Mesothelial cell of epicardium (in vitro differentiated cells): Measurements from ENCODE around the gene IL10. TPM values are rescaled to one million over a fixed set of nuclear protein-coding genes. Genes with fewer than 3 reads are reported as not detected.

ENCODE experiments used
- DNase-seq, 2 experiments: peaks; one replicate each; pipeline ENCODE4 v3.0.0; 2021; ENCODE audit warnings: low spot score in 2 of 2; ENCODE audit not compliant: unreplicated experiment in 2 of 2
- H3K27ac Mint-ChIP-seq: 2 replicates; pipeline ENCODE4 v1.8.0; 2021; ENCODE audit warnings: mixed read lengths
- H3K27me3 Mint-ChIP-seq: 2 replicates; pipeline ENCODE4 v1.8.0; 2021; ENCODE audit warnings: low read depth, mixed read lengths
- H3K36me3 Mint-ChIP-seq: 2 replicates; pipeline ENCODE4 v1.8.0; 2021; ENCODE audit warnings: mixed read lengths
- H3K4me1 Mint-ChIP-seq: 2 replicates; pipeline ENCODE4 v1.8.0; 2021; ENCODE audit warnings: mixed read lengths
- H3K4me3 Mint-ChIP-seq: 2 replicates; pipeline ENCODE4 v1.8.0; 2021; ENCODE audit warnings: mild to moderate bottlenecking, moderate library complexity, mixed read lengths
- H3K9me3 Mint-ChIP-seq: 2 replicates; pipeline ENCODE4 v1.8.0; 2021; ENCODE audit warnings: mixed read lengths
- CTCF ChIP-seq: fragments of 200-600 bp; sonication (generic); IDR thresholded peaks from one replicate; pipeline ENCODE4 v1.5.0; 2021; ENCODE audit warnings: antibody characterized with exemption; ENCODE audit not compliant: unreplicated experiment
- total RNA-seq: library from RNA; stranded (reverse); gene quantifications from 3 replicates; pipeline ENCODE4 v1.2.1, GENCODE V29; 2021

Gene IL10
- total RNA-seq, 1 donor from 2014 or later: not detected

- no peaks in the 10 kb centered on the region for H3K36me3 Mint-ChIP-seq
- DNase-seq: no peak
- no peak overlapping the region for H3K27ac Mint-ChIP-seq
- H3K4me3 Mint-ChIP-seq: no peak overlapping the region
- TF ChIP-seq CTCF: no peak
- H3K9me3 Mint-ChIP-seq: peaks cover 16% of the 10 kb centered on the region
- no peaks in the 10 kb centered on the region for H3K4me1 Mint-ChIP-seq
- peaks cover 38% of the 10 kb centered on the region for H3K27me3 Mint-ChIP-seq
These were observed 19.8 kb downstream of the IL10 start for GRCh38 chr1:206752481-206752880.

- Mint-ChIP-seq H3K27me3 (peaks cover 38% of the 10 kb centered on the region), H3K9me3 (peaks cover 16% of the 10 kb centered on the region), H3K4me3 (no peak overlapping the region), H3K36me3 (no peaks in the 10 kb centered on the region), H3K4me1 (no peaks in the 10 kb centered on the region), H3K27ac (no peak overlapping the region)
- no peak for DNase-seq
- TF ChIP-seq CTCF: no peak
These were observed 20.4 kb downstream of the IL10 start for GRCh38 chr1:206751891-206752290.

GRCh38 chr1:206748348-206749030 lies 23.8 kb downstream of the IL10 start:
- H3K4me3 Mint-ChIP-seq: no peak overlapping the region

GRCh38 chr1:206745301-206745700 lies 27.0 kb downstream of the IL10 start:
- Mint-ChIP-seq H3K9me3 (no peaks in the 10 kb centered on the region), H3K4me1 (no peaks in the 10 kb centered on the region), H3K27ac (no peak overlapping the region), H3K36me3 (no peaks in the 10 kb centered on the region), H3K27me3 (peaks cover 19% of the 10 kb centered on the region), H3K4me3 (no peak overlapping the region)
- TF ChIP-seq CTCF: no peak
- no peak for DNase-seq

More at GRCh38 chr1:206748348-206749030, 23.8 kb downstream of the IL10 start:
- no peak for TF ChIP-seq CTCF
- no peaks in the 10 kb centered on the region for H3K9me3 Mint-ChIP-seq
- H3K27me3 Mint-ChIP-seq: peaks cover 28% of the 10 kb centered on the region
- DNase-seq: no peak
- no peak overlapping the region for H3K27ac Mint-ChIP-seq
- H3K36me3 Mint-ChIP-seq: no peaks in the 10 kb centered on the region
- H3K4me1 Mint-ChIP-seq: no peaks in the 10 kb centered on the region

GRCh38 chr1:206744683-206745082 lies 27.6 kb downstream of the IL10 start:
- H3K4me1 Mint-ChIP-seq: no peaks in the 10 kb centered on the region
- H3K4me3 Mint-ChIP-seq: no peak overlapping the region
- H3K27me3 Mint-ChIP-seq: peaks cover 14% of the 10 kb centered on the region
- H3K36me3 Mint-ChIP-seq: no peaks in the 10 kb centered on the region
- H3K9me3 Mint-ChIP-seq: no peaks in the 10 kb centered on the region
- TF ChIP-seq CTCF: no peak
- H3K27ac Mint-ChIP-seq: no peak overlapping the region
- DNase-seq: no peak
